MM.1S (cell line): Measurements from ENCODE around the gene TRIB2.

Experiments
- CTCF ChIP-seq: fragments of 300-600 bp; sonication (generic); IDR thresholded peaks from 2 replicates; pipeline ENCODE4 v1.5.1; 2016; ENCODE audit warnings: antibody characterized with exemption, low read length, mixed read lengths
- EZH2 ChIP-seq: fragments of 300-600 bp; sonication (generic); optimal IDR thresholded peaks from 2 replicates; pipeline ENCODE3; 2017; ENCODE audit warnings: low read depth, mild to moderate bottlenecking, antibody characterized with exemption, low read length, mixed read lengths
- EZH2phosphoT487 ChIP-seq: fragments of 300-600 bp; sonication (generic); IDR thresholded peaks from 2 replicates; pipeline ENCODE4 v1.6.1; 2018; ENCODE audit warnings: antibody characterized with exemption, low read length

GRCh38 chr2:12672711-12673315 lies 43.9 kb upstream of the TRIB2 start:
- TF ChIP-seq CTCF (no peak), EZH2phosphoT487 (no peak), EZH2 (no peak)
